Spleen (tissue), 11 donors: ENCODE data around the gene PLA2G6. TPM values are rescaled to one million over a fixed set of nuclear protein-coding genes. Genes with fewer than 3 reads are reported as not detected.
"Not testable (repeated sequence)": the region's sequence is repeated elsewhere in the genome, so short reads cannot be mapped to it uniquely, and the experiment has no call there.

ENCODE experiments used
- DNase-seq: peaks from one replicate; pipeline ENCODE4 v3.0.0-alpha.2; 2020
- H3K27ac ChIP-seq, 8 donors: fragments of 200-600 bp; sonication (generic) in 7 of 8; 1 replicate in 4 of 8; 2 replicates in 4 of 8; pipeline versions ENCODE4 v1.5.0 to v1.8.0; 2016 to 2021; ENCODE audit warnings: inconsistent platforms in 4 of 8, mild to moderate bottlenecking in 4 of 8, moderate library complexity in 1 of 8
- H3K27me3 ChIP-seq, 7 donors: fragments of 200-600 bp; sonication (generic) in 6 of 7; replicated peaks in 1 of 7; 1 replicate in 4 of 7; 2 replicates in 3 of 7; pipeline versions ENCODE4 v1.5.0 to v1.8.0; 2016 to 2021; ENCODE audit warnings: inconsistent platforms in 3 of 7, mild to moderate bottlenecking in 1 of 7
- H3K36me3 ChIP-seq, 6 donors: fragments of 200-600 bp; sonication (generic) in 5 of 6; 1 replicate in 4 of 6; 2 replicates in 2 of 6; pipeline versions ENCODE4 v1.5.0 to v1.8.0; 2016 to 2021; ENCODE audit warnings: inconsistent platforms in 2 of 6
- H3K4me1 ChIP-seq, 6 donors: fragments of 200-600 bp; sonication (generic) in 5 of 6; 1 replicate in 3 of 6; 2 replicates in 3 of 6; pipeline versions ENCODE4 v1.5.0 to v1.8.0; 2016 to 2021; ENCODE audit warnings: inconsistent platforms in 3 of 6
- H3K4me3 ChIP-seq, 8 donors: fragments of 200-600 bp; sonication (generic) in 7 of 8; 1 replicate in 4 of 8; 2 replicates in 4 of 8; pipeline versions ENCODE4 v1.5.0 to v1.8.0; 2016 to 2021; ENCODE audit warnings: inconsistent platforms in 4 of 8, mild to moderate bottlenecking in 4 of 8, moderate library complexity in 2 of 8
- H3K9me3 ChIP-seq, 8 donors: fragments of 200-600 bp; sonication (generic) in 7 of 8; 1 replicate in 4 of 8; 2 replicates in 4 of 8; pipeline versions ENCODE4 v1.5.0 to v1.8.0; 2016 to 2021; ENCODE audit warnings: inconsistent platforms in 4 of 8
- POLR2A ChIP-seq, 3 donors: fragments of 450-650 bp; IDR thresholded peaks; one replicate each; pipeline ENCODE4 v1.5.1; 2017; ENCODE audit warnings: antibody characterized with exemption in 3 of 3, mild to moderate bottlenecking in 1 of 3
- POLR2AphosphoS5 ChIP-seq, 3 donors: sonication (generic); formaldehyde crosslinking; IDR thresholded peaks; one replicate each; pipeline ENCODE4 v1.5.1; 2017; ENCODE audit warnings: antibody characterized with exemption in 3 of 3
- WGBS, 5 donors: extraction: QIAGEN DNeasy Blood & Tissue Kit in 3 of 5; methylation state at CpG; one replicate each; pipeline versions ENCODE4 v1.1.5 to v1.1.7; 2013 to 2018; 5-methylcytosine and 5-hydroxymethylcytosine counted together
- intact Hi-C: fragments of 100-400 bp; cut with DNase I; formaldehyde crosslinking; loops from one replicate; pipeline ENCODE4 v1.15.0; 2023; ENCODE audit warnings: low total_unique reads
- polyA plus RNA-seq, 3 donors: library from polyadenylated mRNA; stranded (reverse); fragments of 200-250 nt; gene quantifications; one replicate each; pipeline ENCODE4 v1.2.1, GENCODE V29; 2013
- total RNA-seq, 7 donors: library from RNA; depleted of rRNA in 3 of 7; stranded (reverse); fragments of >200 nt in 3 of 7; fragmentation: NEBNext Ultra II Directional in 4 of 7; extraction: Animal tissue kit (Norgen Biotek cat#: 25700) in 4 of 7; gene quantifications; one replicate each; pipeline versions ENCODE4 v1.1.0 to v1.2.1, GENCODE V29; 2016 to 2021
- TF ChIP-seq, protein P1 (sequence below), 11 experiments: fragments of 200-600 bp in 7 of 11; fragments of 450-650 bp in 4 of 11; sonication (generic) in 4 of 11; IDR thresholded peaks in 8 of 11; conservative IDR thresholded peaks in 3 of 11; 1 replicate in 7 of 11; 2 replicates in 4 of 11; pipeline versions ENCODE4 v1.4.0 to v1.8.0; 2016 to 2021; ENCODE audit warnings: antibody characterized with exemption in 11 of 11, inconsistent platforms in 4 of 11, mild to moderate bottlenecking in 1 of 11
- donor health status: healthy with polysubstance abuse.
- donor health status: DM: no; HTN: no; CAD: no; lungs with moderate emphysema.
- donor health status: DM: no; HTN: no; CAD: no.
- donor health status: Bipolar disorder and iron deficiency.
- donor health status: healthy.
- donor health status: DM: no; HTN: no; CAD: no.
- donor health status: DM: yes; HTN: yes; CAD: no.

The PLA2G6 gene
- total and polyA plus RNA-seq, 10 donors: 18.1 to 60.9 (median 55.8) TPM

DNA sequence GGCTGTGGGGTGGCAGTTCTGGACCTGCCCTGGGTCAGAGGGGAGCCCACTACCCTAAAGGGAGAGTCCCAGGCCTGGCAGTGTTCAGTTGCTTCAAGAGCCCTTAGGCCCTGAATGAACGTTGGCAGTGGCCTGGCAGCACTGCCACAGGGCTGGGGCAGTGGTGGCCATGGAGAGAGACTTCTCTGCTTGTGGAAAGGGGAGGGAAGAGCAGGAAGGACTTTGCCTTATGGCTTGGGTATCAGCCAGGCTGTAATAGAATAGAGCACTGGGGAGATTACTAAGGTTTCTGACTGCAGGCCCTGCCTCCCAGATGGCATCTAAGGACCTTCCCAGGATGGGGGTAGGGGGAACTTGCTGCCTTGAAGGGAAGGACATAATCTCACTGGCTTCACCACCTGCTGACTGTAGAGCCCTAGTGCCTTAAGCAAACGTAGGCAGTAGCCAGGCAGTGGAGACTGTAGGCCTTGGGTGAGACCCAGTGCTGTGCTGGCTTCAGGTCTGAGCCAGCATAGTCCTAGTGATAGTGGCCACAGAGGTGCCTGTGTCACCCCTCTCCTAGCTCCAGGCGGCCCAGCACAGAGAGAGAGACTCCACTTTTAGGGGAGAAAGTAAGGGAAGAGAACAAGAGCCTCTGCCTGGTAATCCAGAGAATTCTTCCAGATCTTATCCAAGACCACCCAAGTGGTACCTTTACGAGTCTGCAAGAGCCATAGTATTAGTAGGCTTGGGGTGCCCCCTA lies 27.6 kb downstream of the PLA2G6 start:
- Histone ChIP-seq H3K4me3 (no peak overlapping the region), H3K36me3 (no peaks in the 10 kb centered on the region), H3K27ac (no peak overlapping the region), H3K9me3 (peaks cover 0 to 3% (median 0%) of the 10 kb centered on the region in 8 donors), H3K27me3 (no peaks in the 10 kb centered on the region), H3K4me1 (peaks cover 0 to 10% (median 0%) of the 10 kb centered on the region in 6 donors)
- DNase-seq: no peak
- TF ChIP-seq POLR2AphosphoS5 (IDR thresholded peaks at IDR 0.05) (no peak), POLR2A (IDR thresholded peaks at IDR 0.05) (no peak)
- TF ChIP-seq, protein P1, sequence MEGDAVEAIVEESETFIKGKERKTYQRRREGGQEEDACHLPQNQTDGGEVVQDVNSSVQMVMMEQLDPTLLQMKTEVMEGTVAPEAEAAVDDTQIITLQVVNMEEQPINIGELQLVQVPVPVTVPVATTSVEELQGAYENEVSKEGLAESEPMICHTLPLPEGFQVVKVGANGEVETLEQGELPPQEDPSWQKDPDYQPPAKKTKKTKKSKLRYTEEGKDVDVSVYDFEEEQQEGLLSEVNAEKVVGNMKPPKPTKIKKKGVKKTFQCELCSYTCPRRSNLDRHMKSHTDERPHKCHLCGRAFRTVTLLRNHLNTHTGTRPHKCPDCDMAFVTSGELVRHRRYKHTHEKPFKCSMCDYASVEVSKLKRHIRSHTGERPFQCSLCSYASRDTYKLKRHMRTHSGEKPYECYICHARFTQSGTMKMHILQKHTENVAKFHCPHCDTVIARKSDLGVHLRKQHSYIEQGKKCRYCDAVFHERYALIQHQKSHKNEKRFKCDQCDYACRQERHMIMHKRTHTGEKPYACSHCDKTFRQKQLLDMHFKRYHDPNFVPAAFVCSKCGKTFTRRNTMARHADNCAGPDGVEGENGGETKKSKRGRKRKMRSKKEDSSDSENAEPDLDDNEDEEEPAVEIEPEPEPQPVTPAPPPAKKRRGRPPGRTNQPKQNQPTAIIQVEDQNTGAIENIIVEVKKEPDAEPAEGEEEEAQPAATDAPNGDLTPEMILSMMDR (IDR thresholded peaks at IDR 0.05 in 8 of 11, conservative IDR thresholded peaks at IDR 0.05 in 3 of 11): no peak
- WGBS, 5 donors: 67 to 94% (median 82%) methylated on average over 4 of the region's 4 CpGs
- intact Hi-C loops: no loop called here

DNA sequence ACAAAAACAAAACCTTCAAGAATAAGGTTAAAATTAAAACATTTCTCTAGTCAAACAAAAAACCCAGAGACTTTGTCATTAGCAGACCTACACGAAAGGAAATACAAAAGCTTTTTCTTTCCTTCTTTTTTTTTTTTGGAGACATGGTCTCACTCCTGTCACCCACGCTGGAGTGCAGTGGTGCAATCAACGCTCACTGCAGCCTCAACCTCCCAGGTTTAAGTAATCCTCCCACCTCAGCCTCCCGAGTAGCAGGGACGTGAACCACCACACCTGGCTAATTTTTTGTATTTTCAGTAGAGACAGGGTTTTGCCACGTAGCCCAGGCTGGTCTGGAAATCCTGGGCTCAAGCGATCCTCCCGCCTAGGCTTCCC lies 30.5 kb downstream of the PLA2G6 start:
- 87 to 92% (median 91%) methylated on average over 8 of the region's 8 CpGs for WGBS, 5 donors
- no peak for DNase-seq

GRCh38 chr22:38148245-38148644 lies 33.4 kb downstream of the PLA2G6 start:
- DNase-seq: no peak
- Histone ChIP-seq H3K27me3 (no peaks in the 10 kb centered on the region), H3K36me3 (peaks cover 0 to 12% (median 0%) of the 10 kb centered on the region in 6 donors), H3K4me3 (peak overlapping the region in 1 of 8 donors; percentile 38), H3K27ac (peak overlapping the region in 2 of 8 donors; percentile 69 to 85), H3K4me1 (peaks cover 0 to 36% (median 15%) of the 10 kb centered on the region in 6 donors), H3K9me3 (no peaks in the 10 kb centered on the region)
- 79 to 86% (median 83%) methylated on average over 5 of the region's 5 CpGs for WGBS, 5 donors
- TF ChIP-seq, protein P1 (IDR thresholded peaks at IDR 0.05 in 8 of 11, conservative IDR thresholded peaks at IDR 0.05 in 3 of 11): no peak
- TF ChIP-seq POLR2AphosphoS5 (IDR thresholded peaks at IDR 0.05) (no peak), POLR2A (IDR thresholded peaks at IDR 0.05) (no peak)
- intact Hi-C loops: no loop called here

More for the DNA sequence above, 30.5 kb downstream of the PLA2G6 start:
- Histone ChIP-seq H3K27me3 (no peaks in the 10 kb centered on the region), H3K36me3 (no peaks in the 10 kb centered on the region), H3K4me1 (peaks cover 0 to 26% (median 7%) of the 10 kb centered on the region in 6 donors), H3K9me3 (peaks cover 0 to 3% (median 0%) of the 10 kb centered on the region in 8 donors), H3K27ac (no peak overlapping the region), H3K4me3 (no peak overlapping the region)
- intact Hi-C loops: no loop called here
- no peak for TF ChIP-seq POLR2AphosphoS5 (IDR thresholded peaks at IDR 0.05)
- TF ChIP-seq, protein P1 (IDR thresholded peaks at IDR 0.05 in 8 of 11, conservative IDR thresholded peaks at IDR 0.05 in 3 of 11): no peak
- TF ChIP-seq POLR2A (IDR thresholded peaks at IDR 0.05): no peak

- H3K27ac ChIP-seq, DNase-seq, H3K4me3 ChIP-seq, H3K9me3 ChIP-seq, intact Hi-C loops, H3K27me3 ChIP-seq: not testable (repeated sequence)
- Histone ChIP-seq H3K4me1 (peaks cover 0 to 42% (median 19%) of the 10 kb centered on the region in 6 donors), H3K36me3 (peaks cover 0 to 33% (median 4%) of the 10 kb centered on the region in 6 donors)
- 91 to 95% (median 94%) methylated on average over 3 of the region's 3 CpGs for WGBS, 5 donors
Observed at GRCh38 chr22:38146166-38146565, 35.5 kb downstream of the PLA2G6 start.
